ENCODE results near the gene C14orf132. TPM values are rescaled to one million over a fixed set of nuclear protein-coding genes. Genes with fewer than 3 reads are reported as not detected.
"Not testable (repeated sequence)": the region's sequence is repeated elsewhere in the genome, so short reads cannot be mapped to it uniquely, and the experiment has no call there.

C14orf132 gene
- total and polyA plus RNA-seq, 9 donors = 3.9 to 20.3 (median 7.7) TPM

DNA sequence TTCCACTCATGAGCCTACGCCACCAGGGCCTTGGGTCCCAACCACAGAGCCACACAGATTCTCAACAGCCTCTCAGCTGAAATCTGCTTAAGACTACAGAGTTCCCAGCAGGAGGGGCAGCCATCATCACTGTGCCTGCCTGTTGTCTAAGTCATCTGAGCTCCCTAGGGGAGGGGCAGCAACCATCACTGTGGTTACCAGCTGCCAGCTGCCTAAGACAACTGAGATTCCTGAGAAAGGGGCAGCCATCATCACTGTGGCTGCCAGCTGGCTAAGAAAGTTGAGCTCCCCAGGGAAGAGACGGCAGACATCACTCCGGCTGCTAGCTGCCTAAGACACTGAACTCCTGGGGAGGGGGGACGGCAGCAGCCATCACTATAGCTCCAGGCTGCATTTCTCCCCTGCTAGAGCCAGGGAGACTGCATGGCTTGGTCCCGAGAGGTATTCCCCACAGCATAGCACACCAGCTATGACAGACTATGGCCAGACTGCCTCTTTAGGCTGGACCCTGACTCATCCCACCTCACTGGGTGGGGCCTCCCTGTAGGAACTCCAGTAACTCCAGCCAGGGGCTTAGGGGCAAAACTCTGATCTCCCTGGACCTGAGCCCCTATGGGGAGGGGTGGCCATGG lies 37.2 kb upstream of the C14orf132 start:
- no peaks in the 10 kb centered on the region for H3K4me1 ChIP-seq (ENCODE audit: insufficient read depth)
- H3K9me3 ChIP-seq = no peaks in the 10 kb centered on the region
- no peak overlapping the region for H3K4me3 ChIP-seq
- intact Hi-C loops (cut with DNase I) = no loop called here
- no peak for DNase-seq
- no peaks in the 10 kb centered on the region for H3K27me3 ChIP-seq
- no peak overlapping the region for H3K27ac ChIP-seq
- TF ChIP-seq, protein P1, sequence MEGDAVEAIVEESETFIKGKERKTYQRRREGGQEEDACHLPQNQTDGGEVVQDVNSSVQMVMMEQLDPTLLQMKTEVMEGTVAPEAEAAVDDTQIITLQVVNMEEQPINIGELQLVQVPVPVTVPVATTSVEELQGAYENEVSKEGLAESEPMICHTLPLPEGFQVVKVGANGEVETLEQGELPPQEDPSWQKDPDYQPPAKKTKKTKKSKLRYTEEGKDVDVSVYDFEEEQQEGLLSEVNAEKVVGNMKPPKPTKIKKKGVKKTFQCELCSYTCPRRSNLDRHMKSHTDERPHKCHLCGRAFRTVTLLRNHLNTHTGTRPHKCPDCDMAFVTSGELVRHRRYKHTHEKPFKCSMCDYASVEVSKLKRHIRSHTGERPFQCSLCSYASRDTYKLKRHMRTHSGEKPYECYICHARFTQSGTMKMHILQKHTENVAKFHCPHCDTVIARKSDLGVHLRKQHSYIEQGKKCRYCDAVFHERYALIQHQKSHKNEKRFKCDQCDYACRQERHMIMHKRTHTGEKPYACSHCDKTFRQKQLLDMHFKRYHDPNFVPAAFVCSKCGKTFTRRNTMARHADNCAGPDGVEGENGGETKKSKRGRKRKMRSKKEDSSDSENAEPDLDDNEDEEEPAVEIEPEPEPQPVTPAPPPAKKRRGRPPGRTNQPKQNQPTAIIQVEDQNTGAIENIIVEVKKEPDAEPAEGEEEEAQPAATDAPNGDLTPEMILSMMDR (IDR thresholded peaks at IDR 0.05) = no peak
- TF ChIP-seq EP300 (IDR thresholded peaks at IDR 0.05) = no peak
- TF ChIP-seq POLR2A (IDR thresholded peaks at IDR 0.05) = no peak
- 49 to 54% (median 54%) methylated on average over 5 of the region's 5 CpGs for WGBS, 3 donors
- no peaks in the 10 kb centered on the region for H3K36me3 ChIP-seq

DNA sequence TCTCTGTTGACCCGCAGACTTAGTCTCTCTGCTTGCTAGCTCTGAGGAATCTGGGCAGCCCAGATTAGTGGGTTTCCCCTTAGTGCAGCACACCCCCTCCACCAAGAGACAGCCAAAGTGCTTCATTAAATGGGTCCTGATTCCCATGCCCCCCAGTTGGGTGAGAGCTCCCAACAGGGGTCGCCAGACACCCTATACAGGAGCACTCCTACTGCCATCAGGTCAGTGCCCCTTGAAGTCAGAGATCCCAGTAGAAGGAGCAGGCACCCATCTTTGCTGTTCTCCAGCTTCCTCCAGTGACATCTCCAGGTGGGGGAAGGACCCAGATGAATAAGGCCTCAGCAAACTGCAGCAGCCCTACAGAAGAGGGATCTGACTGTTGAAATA lies 36.7 kb upstream of the C14orf132 start:
- WGBS, 3 donors = 71 to 85% (median 77%) methylated on average over 2 of the region's 2 CpGs
- H3K27me3 ChIP-seq = no peaks in the 10 kb centered on the region
- no peak for DNase-seq
- no peak overlapping the region for H3K27ac ChIP-seq
- no peak overlapping the region for H3K4me3 ChIP-seq
- H3K9me3 ChIP-seq = no peaks in the 10 kb centered on the region
- TF ChIP-seq POLR2A (IDR thresholded peaks at IDR 0.05) = no peak
- TF ChIP-seq EP300 (IDR thresholded peaks at IDR 0.05) = no peak
- TF ChIP-seq, protein P1 (IDR thresholded peaks at IDR 0.05) = no peak
- no peaks in the 10 kb centered on the region for H3K4me1 ChIP-seq (ENCODE audit: insufficient read depth)
- intact Hi-C loops (cut with DNase I) = no loop called here
- no peaks in the 10 kb centered on the region for H3K36me3 ChIP-seq

DNA sequence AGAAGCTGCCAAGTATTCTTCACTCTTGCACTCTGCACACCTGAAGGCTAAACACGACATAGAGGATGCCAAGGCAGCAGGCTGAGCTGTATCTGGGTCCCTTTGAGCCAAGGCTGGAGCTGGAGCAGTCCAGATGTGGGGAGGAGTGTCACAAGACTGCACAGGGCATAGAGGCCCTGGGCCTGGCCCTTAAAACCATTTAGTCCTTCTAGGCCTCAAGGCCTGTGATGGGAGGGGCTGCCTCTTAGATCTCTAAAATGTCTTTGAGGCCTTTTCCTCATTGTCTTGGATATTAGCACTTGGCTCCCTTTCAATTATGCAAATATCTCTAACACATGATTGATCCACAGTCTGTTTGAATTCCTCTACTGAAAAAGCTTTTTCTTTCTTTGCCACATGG lies 28.0 kb upstream of the C14orf132 start:
- no peak for DNase-seq
- no peaks in the 10 kb centered on the region for H3K4me1 ChIP-seq (ENCODE audit: insufficient read depth)
- intact Hi-C loops (cut with DNase I) = no loop called here
- H3K9me3 ChIP-seq = no peaks in the 10 kb centered on the region
- no peaks in the 10 kb centered on the region for H3K36me3 ChIP-seq
- no peak for TF ChIP-seq EP300 (IDR thresholded peaks at IDR 0.05)
- no peak for TF ChIP-seq POLR2A (IDR thresholded peaks at IDR 0.05)
- TF ChIP-seq, protein P1 (IDR thresholded peaks at IDR 0.05) = no peak
- no peak overlapping the region for H3K27ac ChIP-seq
- no peak overlapping the region for H3K4me3 ChIP-seq
- H3K27me3 ChIP-seq = no peaks in the 10 kb centered on the region
- WGBS, 3 donors = 41 to 55% (median 53%) methylated on average over 1 of the region's 1 CpG

DNA sequence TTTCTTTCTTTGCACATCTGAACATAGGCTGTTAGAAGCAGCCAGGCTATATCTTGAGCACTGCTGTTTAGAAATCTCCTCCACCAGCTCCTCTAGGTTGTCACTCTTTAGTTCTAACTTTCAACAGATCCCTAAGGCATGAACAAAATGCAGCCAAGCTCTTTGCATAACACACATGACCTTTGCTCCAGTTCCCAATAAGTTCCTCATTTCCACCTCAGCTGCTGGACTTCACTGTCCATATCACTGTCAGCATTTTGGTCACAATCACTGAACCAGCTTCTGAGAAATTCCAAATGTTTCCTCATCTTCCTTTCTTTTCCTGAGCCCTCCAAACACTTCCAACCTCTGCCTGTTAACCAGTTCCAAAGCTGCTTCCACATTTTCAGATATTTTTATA lies 27.6 kb upstream of the C14orf132 start:
- TF ChIP-seq POLR2A (IDR thresholded peaks at IDR 0.05) (no peak), EP300 (IDR thresholded peaks at IDR 0.05) (no peak)
- TF ChIP-seq, protein P1 (IDR thresholded peaks at IDR 0.05) = no peak
- Histone ChIP-seq H3K27ac (no peak overlapping the region), H3K4me1 (ENCODE audit: insufficient read depth) (no peaks in the 10 kb centered on the region), H3K27me3 (no peaks in the 10 kb centered on the region), H3K36me3 (no peaks in the 10 kb centered on the region), H3K4me3 (no peak overlapping the region), H3K9me3 (no peaks in the 10 kb centered on the region)
- no peak for DNase-seq
- intact Hi-C loops (cut with DNase I) = no loop called here

DNA sequence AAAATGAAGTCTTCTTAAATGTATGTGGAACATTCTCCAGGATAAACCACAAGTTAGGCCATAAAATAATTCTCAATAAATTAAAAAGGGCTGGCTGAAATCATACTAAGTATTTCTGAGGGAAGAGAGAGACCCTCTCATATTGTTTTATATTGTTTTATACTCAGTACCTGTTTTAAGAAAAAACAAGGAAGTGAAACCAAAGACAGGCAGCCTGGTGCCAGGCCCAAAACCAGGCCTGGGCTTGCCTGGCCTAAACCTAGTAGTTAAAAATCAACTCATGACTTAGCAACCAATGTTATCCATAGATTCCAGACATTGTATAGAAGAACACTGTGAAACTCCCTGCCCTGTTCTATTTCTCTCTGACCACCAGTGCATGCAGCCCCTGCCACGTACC lies 26.4 kb upstream of the C14orf132 start:
- H3K4me1 ChIP-seq (ENCODE audit: insufficient read depth); intact Hi-C loops (cut with DNase I); H3K4me3 ChIP-seq; H3K27me3 ChIP-seq; H3K27ac ChIP-seq; H3K9me3 ChIP-seq; H3K36me3 ChIP-seq; DNase-seq: not testable (repeated sequence)
- WGBS, 3 donors = 74 to 85% (median 85%) methylated on average over 1 of the region's 1 CpG
